ENCODE results near the gene CLDN5. TPM values are rescaled to one million over a fixed set of nuclear protein-coding genes. Genes with fewer than 3 reads are reported as not detected.
A peak's percentile ranks its signal among the peaks of the same experiment; 100 is the strongest.

The CLDN5 gene
- total RNA-seq, 4 donors from 2014 or later = 40.4 to 108 (median 89.6) TPM

DNA sequence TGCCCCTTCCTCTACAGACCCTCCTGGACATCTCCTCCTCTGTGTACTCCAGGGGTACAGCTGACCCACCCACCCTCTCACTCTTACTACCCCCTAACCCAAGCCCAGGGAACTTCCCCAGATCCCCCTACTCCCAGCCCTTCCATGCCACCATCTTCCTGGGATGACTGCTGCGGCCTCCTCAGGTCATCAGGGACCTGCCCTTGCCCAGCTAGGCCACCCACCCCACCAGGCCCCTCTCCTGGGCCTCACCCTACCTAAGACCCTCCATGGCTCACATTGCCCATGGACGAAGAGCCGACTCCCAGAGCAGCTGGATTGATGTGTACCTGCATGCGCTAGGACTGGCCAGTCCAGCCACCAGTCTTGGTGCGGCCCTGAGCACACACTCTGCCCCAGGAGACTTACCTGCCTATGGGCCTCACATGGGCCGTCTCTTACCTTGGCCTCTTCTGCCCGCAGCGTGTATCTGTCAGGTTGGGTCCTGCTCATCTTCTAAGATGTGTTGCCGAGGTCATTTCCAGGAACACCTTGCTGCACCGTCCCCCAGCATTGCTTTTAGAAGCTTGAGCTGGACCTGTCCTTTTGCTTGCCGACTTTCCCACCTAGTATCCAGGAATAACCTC lies 2.0 kb upstream of the CLDN5 start:
- DNase-seq (no peak), ATAC-seq (no peak)
- intact Hi-C loops (cut with DNase I; ENCODE audit: low total_unique reads) (no loop called here), in situ Hi-C loops (cut with MboI; ENCODE audit: low sequenced_read_pairs in 4 of 4) (no loop called here)
- H3K9me3 ChIP-seq = no peaks in the 10 kb centered on the region
- H3K4me3 ChIP-seq = no peak overlapping the region
- H3K4me1 ChIP-seq = peaks cover 0 to 8% of the 10 kb centered on the region in 2 donors
- H3K36me3 ChIP-seq = no peaks in the 10 kb centered on the region
- H3K27me3 ChIP-seq = peaks cover 21 to 26% (median 24%) of the 10 kb centered on the region in 3 donors
- TF ChIP-seq POLR2A (IDR thresholded peaks at IDR 0.05) = no peak
- TF ChIP-seq, protein P1, sequence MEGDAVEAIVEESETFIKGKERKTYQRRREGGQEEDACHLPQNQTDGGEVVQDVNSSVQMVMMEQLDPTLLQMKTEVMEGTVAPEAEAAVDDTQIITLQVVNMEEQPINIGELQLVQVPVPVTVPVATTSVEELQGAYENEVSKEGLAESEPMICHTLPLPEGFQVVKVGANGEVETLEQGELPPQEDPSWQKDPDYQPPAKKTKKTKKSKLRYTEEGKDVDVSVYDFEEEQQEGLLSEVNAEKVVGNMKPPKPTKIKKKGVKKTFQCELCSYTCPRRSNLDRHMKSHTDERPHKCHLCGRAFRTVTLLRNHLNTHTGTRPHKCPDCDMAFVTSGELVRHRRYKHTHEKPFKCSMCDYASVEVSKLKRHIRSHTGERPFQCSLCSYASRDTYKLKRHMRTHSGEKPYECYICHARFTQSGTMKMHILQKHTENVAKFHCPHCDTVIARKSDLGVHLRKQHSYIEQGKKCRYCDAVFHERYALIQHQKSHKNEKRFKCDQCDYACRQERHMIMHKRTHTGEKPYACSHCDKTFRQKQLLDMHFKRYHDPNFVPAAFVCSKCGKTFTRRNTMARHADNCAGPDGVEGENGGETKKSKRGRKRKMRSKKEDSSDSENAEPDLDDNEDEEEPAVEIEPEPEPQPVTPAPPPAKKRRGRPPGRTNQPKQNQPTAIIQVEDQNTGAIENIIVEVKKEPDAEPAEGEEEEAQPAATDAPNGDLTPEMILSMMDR (IDR thresholded peaks at IDR 0.05 in 4 of 5, conservative IDR thresholded peaks at IDR 0.05 in 1 of 5) = no peak
- peak overlapping the region; percentile 50 to 85 (median 78) for H3K27ac ChIP-seq

DNA sequence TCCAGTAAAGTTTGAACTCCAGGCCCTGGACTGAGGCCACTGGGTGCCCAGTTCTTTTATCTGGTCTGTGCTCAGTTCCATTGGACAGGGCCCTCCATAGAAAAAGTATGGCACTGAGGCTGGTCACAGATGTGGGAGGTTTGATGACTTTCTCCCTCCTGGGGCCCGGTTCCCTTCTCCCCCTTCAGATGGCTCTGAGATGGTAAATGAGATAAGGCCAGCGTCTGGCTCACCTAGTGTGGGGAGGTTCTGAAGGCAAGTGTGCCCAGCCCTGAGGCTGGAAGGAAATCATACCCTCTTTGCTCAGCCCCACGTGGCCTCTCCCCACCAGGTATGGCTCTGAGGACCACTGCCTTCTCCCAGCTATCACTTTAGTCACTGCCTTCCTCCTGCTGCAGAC lies 1.5 kb upstream of the CLDN5 start:
- no peak for DNase-seq
- Histone ChIP-seq H3K27ac (peak overlapping the region; percentile 50 to 85 (median 78)), H3K4me3 (no peak overlapping the region), H3K4me1 (peaks cover 0 to 8% of the 10 kb centered on the region in 2 donors), H3K9me3 (no peaks in the 10 kb centered on the region), H3K27me3 (peaks cover 18 to 26% (median 24%) of the 10 kb centered on the region in 3 donors), H3K36me3 (no peaks in the 10 kb centered on the region)
- ATAC-seq = no peak
- in situ Hi-C loops (cut with MboI; ENCODE audit: low sequenced_read_pairs in 4 of 4) = no loop called here
- TF ChIP-seq POLR2A (IDR thresholded peaks at IDR 0.05) = no peak
- TF ChIP-seq, protein P1 (IDR thresholded peaks at IDR 0.05 in 4 of 5, conservative IDR thresholded peaks at IDR 0.05 in 1 of 5) = no peak
- intact Hi-C loops (cut with DNase I; ENCODE audit: low total_unique reads) = no loop called here

DNA sequence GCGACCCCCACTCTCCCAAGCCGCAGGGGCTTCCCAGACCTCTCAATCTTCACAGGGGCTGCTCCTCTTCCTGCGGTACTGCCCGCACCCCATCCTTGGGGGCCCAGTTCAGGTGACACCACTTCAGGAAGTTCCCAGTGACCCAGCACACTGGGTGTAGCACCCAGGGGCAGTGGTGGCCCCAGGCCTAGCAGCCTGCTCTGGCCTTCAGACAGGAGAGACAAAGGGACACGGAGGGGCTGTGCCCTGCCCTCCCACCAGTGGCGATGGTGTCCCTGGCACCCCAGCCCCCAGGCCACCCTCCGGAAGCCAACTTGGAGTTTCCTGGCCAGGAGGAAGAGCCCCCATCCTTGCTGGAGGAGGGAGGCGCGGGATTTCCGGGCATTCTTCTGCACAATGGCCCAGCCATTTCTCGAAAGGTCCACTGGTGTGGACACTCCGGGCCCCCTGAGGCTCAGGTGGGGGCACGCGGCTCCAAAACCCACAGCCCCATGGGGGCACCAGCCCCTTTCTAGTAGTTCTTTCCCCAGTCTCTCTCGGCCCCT lies 978 bp upstream of the CLDN5 start:
- H3K27ac ChIP-seq = peak overlapping the region; percentile 50 to 85 (median 78)

DNA sequence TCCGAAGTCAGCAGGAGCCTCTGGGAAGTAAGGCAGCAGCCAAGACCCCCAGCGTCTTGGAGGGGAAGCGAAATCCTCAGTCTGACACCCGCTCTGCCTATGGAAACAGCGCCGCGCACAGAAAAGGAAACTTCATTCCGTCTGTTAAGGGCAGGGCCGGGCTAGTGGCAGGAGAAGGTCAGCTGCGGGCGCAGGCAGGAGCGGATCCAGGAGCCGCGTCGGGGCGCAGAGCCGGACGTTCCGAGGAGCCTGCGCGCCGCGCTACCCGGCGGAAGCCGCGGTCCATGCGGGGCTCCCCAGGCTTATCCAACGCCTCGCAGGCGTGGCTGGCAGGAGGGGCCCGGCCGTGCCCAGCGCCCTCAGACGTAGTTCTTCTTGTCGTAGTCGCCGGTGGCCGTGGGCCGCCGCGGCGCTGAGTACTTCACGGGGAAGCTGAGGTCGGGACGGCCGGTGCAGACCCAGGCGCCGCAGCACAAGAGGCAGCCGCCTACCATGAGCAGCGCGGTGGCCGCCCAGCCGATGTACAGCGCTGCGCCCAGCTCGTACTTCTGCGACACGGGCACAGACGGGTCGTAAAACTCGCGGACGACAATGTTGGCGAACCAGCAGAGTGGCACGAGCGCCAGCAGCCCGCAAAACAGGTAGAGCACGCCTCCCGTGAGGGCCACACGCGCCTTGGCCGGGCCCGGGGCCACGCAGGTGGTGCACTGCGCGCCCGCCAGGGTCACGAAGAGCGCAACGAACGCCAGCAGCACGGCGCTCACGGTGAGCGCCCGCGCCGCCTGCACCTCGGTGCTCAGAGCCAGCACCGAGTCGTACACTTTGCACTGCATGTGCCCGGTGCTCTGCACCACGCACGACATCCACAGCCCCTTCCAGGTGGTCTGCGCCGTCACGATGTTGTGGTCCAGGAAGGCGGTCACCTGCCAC lies 705 bp downstream of the CLDN5 start:
- DNase-seq (no peak), ATAC-seq (no peak)
- Histone ChIP-seq H3K4me3 (peak overlapping the region; percentile 49 to 57 (median 52)), H3K36me3 (no peaks in the 10 kb centered on the region), H3K27me3 (peaks cover 18 to 26% (median 24%) of the 10 kb centered on the region in 3 donors), H3K4me1 (peaks cover 0 to 8% of the 10 kb centered on the region in 2 donors), H3K9me3 (no peaks in the 10 kb centered on the region), H3K27ac (peak overlapping the region; percentile 61 to 82 (median 78))
- intact Hi-C loops (cut with DNase I; ENCODE audit: low total_unique reads) (loop anchor here (5.0 kb wide), 1 partner anchor 54 kb away; no protein-coding TSS in a partner anchor), in situ Hi-C loops (cut with MboI; ENCODE audit: low sequenced_read_pairs in 4 of 4) (loop anchor here in 1 of 4 donors (25.0 kb wide), 1 partner anchor 536 kb away; no protein-coding TSS in a partner anchor)
- no peak for TF ChIP-seq POLR2A (IDR thresholded peaks at IDR 0.05)
- TF ChIP-seq, protein P1 (IDR thresholded peaks at IDR 0.05 in 4 of 5, conservative IDR thresholded peaks at IDR 0.05 in 1 of 5) = no peak

More for the DNA sequence above, 978 bp upstream of the CLDN5 start:
- Histone ChIP-seq H3K36me3 (no peaks in the 10 kb centered on the region), H3K4me3 (peak overlapping the region; percentile 49 to 57 (median 52)), H3K27me3 (peaks cover 18 to 26% (median 24%) of the 10 kb centered on the region in 3 donors), H3K9me3 (no peaks in the 10 kb centered on the region), H3K4me1 (peaks cover 0 to 8% of the 10 kb centered on the region in 2 donors)
- in situ Hi-C loops (cut with MboI; ENCODE audit: low sequenced_read_pairs in 4 of 4) (no loop called here), intact Hi-C loops (cut with DNase I; ENCODE audit: low total_unique reads) (no loop called here)
- DNase-seq (no peak), ATAC-seq (peak in 1 of 2 donors; percentile 21)
- peak in 1 of 2 donors; percentile 16 for TF ChIP-seq POLR2A (IDR thresholded peaks at IDR 0.05)
- TF ChIP-seq, protein P1 (IDR thresholded peaks at IDR 0.05 in 4 of 5, conservative IDR thresholded peaks at IDR 0.05 in 1 of 5) = no peak
